HL-60 (cell line): ENCODE results near the gene OSBPL2.

ENCODE experiments used
- GABPA ChIP-seq: IDR thresholded peaks from 2 replicates; pipeline ENCODE4 v1.6.1; 2012; ENCODE audit warnings: low read depth
- POLR2AphosphoS5 ChIP-seq: IDR thresholded peaks from 2 replicates; pipeline ENCODE4 v1.6.1; 2012; ENCODE audit warnings: low read depth
- TF ChIP-seq, protein P1 (sequence below): IDR thresholded peaks from one replicate; pipeline ENCODE4 v1.5.1; 2011; ENCODE audit warnings: low read length, control low read depth, inconsistent platforms; ENCODE audit not compliant: insufficient read depth

DNA sequence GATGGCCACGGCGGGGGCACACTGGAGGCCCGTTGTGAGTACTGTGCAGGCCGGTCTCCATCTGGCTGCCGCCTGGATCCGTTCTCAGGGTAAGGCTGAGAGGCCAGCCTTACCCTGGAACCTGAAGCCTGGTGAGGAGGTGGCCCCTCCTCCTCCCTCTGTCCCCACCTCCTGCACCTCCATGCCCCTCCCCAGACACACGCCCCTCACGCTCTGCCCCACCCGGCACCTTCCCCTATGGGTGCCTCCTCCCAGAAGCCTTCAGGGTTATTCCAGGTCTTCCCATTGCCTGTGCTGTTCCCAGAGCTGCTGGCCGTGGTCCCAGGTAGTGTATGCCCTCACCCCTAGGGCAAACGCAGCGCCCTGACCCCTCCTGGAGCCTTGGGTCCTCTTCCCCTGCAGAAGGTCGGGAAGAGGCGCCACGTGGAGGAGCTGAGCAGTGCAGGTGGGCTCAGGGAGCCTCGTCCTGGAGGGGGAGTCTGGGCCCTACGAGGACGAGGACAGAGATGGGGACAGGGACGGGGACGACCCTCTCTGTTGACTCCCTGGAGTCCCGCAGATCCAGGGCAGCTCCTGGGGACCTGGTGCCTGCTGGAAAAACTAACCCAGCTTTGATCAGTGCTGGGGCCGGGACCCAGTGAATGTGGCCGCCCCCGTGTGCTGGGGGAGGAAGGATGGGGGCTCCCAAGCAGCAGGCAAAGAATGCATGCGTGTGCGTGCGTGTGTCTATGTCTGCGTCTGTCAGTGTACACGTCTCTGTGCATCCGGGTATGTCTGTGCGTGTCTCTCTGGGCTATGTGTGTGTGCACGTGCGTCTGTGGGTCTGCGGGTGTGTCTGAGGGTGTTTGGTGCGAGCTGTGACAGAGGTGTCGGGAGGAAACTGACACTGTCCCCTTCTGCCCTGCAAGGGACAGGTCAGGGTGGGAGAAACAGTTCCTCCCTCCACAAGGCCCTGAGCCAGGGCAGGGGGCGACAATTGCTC lies 10.1 kb upstream of the OSBPL2 start:
- TF ChIP-seq POLR2AphosphoS5 (no peak), GABPA (no peak)
- TF ChIP-seq, protein P1, sequence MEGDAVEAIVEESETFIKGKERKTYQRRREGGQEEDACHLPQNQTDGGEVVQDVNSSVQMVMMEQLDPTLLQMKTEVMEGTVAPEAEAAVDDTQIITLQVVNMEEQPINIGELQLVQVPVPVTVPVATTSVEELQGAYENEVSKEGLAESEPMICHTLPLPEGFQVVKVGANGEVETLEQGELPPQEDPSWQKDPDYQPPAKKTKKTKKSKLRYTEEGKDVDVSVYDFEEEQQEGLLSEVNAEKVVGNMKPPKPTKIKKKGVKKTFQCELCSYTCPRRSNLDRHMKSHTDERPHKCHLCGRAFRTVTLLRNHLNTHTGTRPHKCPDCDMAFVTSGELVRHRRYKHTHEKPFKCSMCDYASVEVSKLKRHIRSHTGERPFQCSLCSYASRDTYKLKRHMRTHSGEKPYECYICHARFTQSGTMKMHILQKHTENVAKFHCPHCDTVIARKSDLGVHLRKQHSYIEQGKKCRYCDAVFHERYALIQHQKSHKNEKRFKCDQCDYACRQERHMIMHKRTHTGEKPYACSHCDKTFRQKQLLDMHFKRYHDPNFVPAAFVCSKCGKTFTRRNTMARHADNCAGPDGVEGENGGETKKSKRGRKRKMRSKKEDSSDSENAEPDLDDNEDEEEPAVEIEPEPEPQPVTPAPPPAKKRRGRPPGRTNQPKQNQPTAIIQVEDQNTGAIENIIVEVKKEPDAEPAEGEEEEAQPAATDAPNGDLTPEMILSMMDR, result no peak
